ENCODE data around the gene IRF4. TPM values are rescaled to one million over a fixed set of nuclear protein-coding genes. Genes with fewer than 3 reads are reported as not detected.

The IRF4 gene
- polyA plus RNA-seq, 1 of the 3 experiments (the other 2 are of a cell fraction) = not detected

DNA sequence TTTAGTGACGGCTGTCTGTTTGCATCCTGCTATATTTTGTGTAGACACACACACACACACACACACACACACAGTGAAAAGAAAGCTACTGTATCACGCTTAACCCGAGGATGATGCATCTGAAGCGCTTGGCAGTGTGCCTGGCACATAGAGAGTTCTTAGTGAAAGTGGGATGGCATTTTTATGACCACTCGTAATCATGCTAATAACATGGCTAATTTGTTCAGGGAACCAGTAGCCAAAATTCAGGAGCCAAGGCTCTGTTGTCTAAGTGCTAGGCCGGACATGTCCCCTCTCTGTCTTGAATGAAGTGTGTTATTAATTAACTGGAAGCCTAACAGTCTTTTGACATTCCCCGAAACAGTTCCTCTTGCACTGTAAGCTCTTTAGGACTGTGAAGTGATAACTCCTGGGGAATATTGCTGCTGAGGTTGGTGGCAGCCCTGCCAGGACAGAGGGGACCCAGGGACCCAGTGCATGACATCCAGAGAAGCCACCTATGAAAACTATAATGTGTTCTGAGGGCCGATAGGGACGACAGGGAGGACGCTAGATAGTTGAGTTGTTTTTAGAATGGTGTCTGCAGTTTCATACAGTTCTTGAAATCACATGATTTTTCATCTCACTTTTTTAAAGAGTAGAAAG is 45.0 kb upstream of the IRF4 start (continued):
- TF ChIP-seq NRF1 (IDR thresholded peaks at IDR 0.05; ENCODE audit: low read depth, low read length) (no peak), EZH2phosphoT487 (IDR thresholded peaks at IDR 0.05; ENCODE audit: borderline replicate concordance, low read depth) (no peak)
- TF ChIP-seq, protein P1, sequence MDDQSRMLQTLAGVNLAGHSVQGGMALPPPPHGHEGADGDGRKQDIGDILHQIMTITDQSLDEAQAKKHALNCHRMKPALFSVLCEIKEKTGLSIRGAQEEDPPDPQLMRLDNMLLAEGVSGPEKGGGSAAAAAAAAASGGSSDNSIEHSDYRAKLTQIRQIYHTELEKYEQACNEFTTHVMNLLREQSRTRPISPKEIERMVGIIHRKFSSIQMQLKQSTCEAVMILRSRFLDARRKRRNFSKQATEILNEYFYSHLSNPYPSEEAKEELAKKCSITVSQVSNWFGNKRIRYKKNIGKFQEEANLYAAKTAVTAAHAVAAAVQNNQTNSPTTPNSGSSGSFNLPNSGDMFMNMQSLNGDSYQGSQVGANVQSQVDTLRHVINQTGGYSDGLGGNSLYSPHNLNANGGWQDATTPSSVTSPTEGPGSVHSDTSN (IDR thresholded peaks at IDR 0.05) = no peak

DNA sequence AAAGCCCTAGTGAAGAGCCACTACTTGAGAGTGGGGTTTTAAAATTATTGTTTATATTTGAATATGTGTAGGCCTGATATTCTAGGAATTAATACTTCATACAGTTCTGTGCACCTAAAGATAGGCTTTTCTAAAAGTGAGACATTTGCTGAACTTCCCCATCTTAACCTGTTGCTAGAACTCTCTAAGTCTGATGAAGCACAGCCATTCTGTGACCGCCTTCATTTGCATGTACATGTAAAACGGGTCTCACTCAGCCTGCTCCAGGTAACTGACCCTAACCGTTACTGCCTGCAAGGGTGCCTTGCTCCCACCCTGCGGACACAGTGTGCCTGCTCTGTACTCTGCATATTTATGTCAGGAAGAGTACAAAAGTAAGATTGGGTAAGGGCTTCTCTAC is 44.3 kb upstream of the IRF4 start:
- TF ChIP-seq MEF2A (IDR thresholded peaks at IDR 0.05; ENCODE audit: borderline replicate concordance, low read depth) (no peak), ZBTB33 (IDR thresholded peaks at IDR 0.05; ENCODE audit: borderline replicate concordance, low read depth) (no peak), CHD2 (IDR thresholded peaks at IDR 0.05; ENCODE audit: low read length, partially characterized antibody) (no peak), RAD21 (IDR thresholded peaks at IDR 0.05; ENCODE audit: low read length) (no peak), RFX5 (IDR thresholded peaks at IDR 0.05; ENCODE audit: low read length) (no peak), TCF12 (IDR thresholded peaks at IDR 0.05) (no peak), NFIC (IDR thresholded peaks at IDR 0.05; ENCODE audit: borderline replicate concordance) (no peak)
- peaks cover 0 to 22% of the 10 kb centered on the region in 2 experiments; a peak in 1 of 4 replicates for H3K4me1 ChIP-seq (ENCODE audit: control insufficient read depth in 1 of 2, insufficient read depth in 2 of 2, low read depth in 1 of 2, low read length in 1 of 2)
- H3K4me3 ChIP-seq (ENCODE audit: low read depth in 2 of 2, low read length in 1 of 2) = no peak overlapping the region
- no peak overlapping the region for H3K27ac ChIP-seq (ENCODE audit: low read depth in 2 of 2, low read length in 1 of 2)
- H2AFZ ChIP-seq (ENCODE audit: low read depth) = no peak overlapping the region
- H3K9me2 ChIP-seq = no peaks in the 10 kb centered on the region
- H3K79me2 ChIP-seq (ENCODE audit: insufficient read depth) = no peaks in the 10 kb centered on the region
- DNase-seq = no peak
- 47% methylated on average over 4 of the region's 4 CpGs for WGBS (ENCODE audit: low lambda C conversion rate)
- POLR2A ChIA-PET = no interaction called here
- peaks cover 28% of the 10 kb centered on the region; the same call in 1 of the 2 replicates for H3K27me3 ChIP-seq (ENCODE audit: insufficient read depth)
- H4K20me1 ChIP-seq (ENCODE audit: insufficient read depth) = no peaks in the 10 kb centered on the region
- H3F3A ChIP-seq (replicated peaks; ENCODE audit: insufficient read depth) = no peaks in the 10 kb centered on the region
- no peak overlapping the region for H3K4me2 ChIP-seq
- CTCF ChIA-PET = interaction anchor here (0.8 kb wide), 1 partner anchor 17 kb away, joined by 3 read pairs; no protein-coding TSS in a partner anchor
- H3K9ac ChIP-seq = no peak overlapping the region
- H3K9me3 ChIP-seq = no peaks in the 10 kb centered on the region
- no peaks in the 10 kb centered on the region for H3K36me3 ChIP-seq (replicated peaks in 1 of 2; ENCODE audit: control insufficient read depth in 1 of 2, insufficient read depth in 2 of 2, low read length in 1 of 2)

Measured in SK-N-SH (cell line).